Stimulated activated CD4-positive, alpha-beta T cell treated with anti-CD3 and anti-CD28 coated beads, Interleukin-12 subunit alpha, Interleukin-12 subunit beta, amount 100 ng/mL, for 4 hours (primary cell): Measurements from ENCODE around the gene VTN.
A peak's percentile ranks its signal among the peaks of the same experiment; 100 is the strongest.

Experiments
- DNase-seq: peaks from one replicate; pipeline ENCODE4 v3.0.0-alpha.2; 2020

Gene VTN

GRCh38 chr17:28394337-28395116, 24.4 kb upstream of the VTN start:
- DNase-seq, result no peak

GRCh38 chr17:28392491-28392890, 22.4 kb upstream of the VTN start:
- no peak for DNase-seq

- no peak for DNase-seq
These were observed 21.3 kb upstream of the VTN start for GRCh38 chr17:28391401-28391800.

- DNase-seq, result no peak
These were observed 20.9 kb upstream of the VTN start for GRCh38 chr17:28390984-28391383.

GRCh38 chr17:28390563-28390962, 20.5 kb upstream of the VTN start:
- no peak for DNase-seq

- no peak for DNase-seq
These were observed 20.0 kb upstream of the VTN start for GRCh38 chr17:28390141-28390540.

- no peak for DNase-seq
These were observed 18.0 kb upstream of the VTN start for GRCh38 chr17:28388106-28388505.

- no peak for DNase-seq
These were observed 16.3 kb upstream of the VTN start for GRCh38 chr17:28386391-28386790.

- no peak for DNase-seq
These were observed 15.3 kb upstream of the VTN start for GRCh38 chr17:28385406-28385805.

GRCh38 chr17:28385037-28385400, 14.9 kb upstream of the VTN start:
- no peak for DNase-seq

- DNase-seq, result peak; percentile 53
These were observed 14.4 kb upstream of the VTN start for GRCh38 chr17:28384281-28385036.

GRCh38 chr17:28381141-28381825, 11.2 kb upstream of the VTN start:
- DNase-seq, result no peak

GRCh38 chr17:28379814-28380801, 10.0 kb upstream of the VTN start:
- no peak for DNase-seq

- DNase-seq, result no peak
These were observed 2.8 kb upstream of the VTN start for GRCh38 chr17:28372945-28373274.

GRCh38 chr17:28372203-28372944, 2.3 kb upstream of the VTN start:
- DNase-seq, result no peak

- peak; percentile 80 for DNase-seq
These were observed 1.4 kb upstream of the VTN start, which contains the start of gene SARM1 for GRCh38 chr17:28371245-28372202. TSS of gene SARM1 (plus strand) at chr17:28371694. CDS start at chr17:28372033, 339 bp downstream.

GRCh38 chr17:28370744-28371103, 617 bp upstream of the VTN start:
- DNase-seq, result no peak

GRCh38 chr17:28369684-28370034, 448 bp downstream of the VTN start:
- no peak for DNase-seq

- no peak for DNase-seq
These were observed 1.0 kb downstream of the VTN start for GRCh38 chr17:28368915-28369683.

- no peak for DNase-seq
These were observed 1.7 kb downstream of the VTN start for GRCh38 chr17:28368306-28368831.
